Endothelial cell of umbilical vein (primary cell): ENCODE results near the gene OR52D1. TPM values are rescaled to one million over a fixed set of nuclear protein-coding genes. Genes with fewer than 3 reads are reported as not detected.

Experiments
- BruUV-seq: library from RNA; stranded (reverse); fragments of 400-500 nt; replicated peaks from 2 replicates; lab custom pipeline; 2021; lab: Mats Ljungman, UMichigan
- CTCF ChIA-PET: fragments of 300-600, 350-600 bp; sonication (Branson Sonifier 250); formaldehyde crosslinking; loops from one replicate; lab custom pipeline; 2021; ENCODE audit warnings: antibody characterized with exemption, inconsistent platforms; lab: Charles Lee
- POLR2A ChIA-PET: fragments of 300-600, 350-600 bp; sonication (Branson Sonifier 250); formaldehyde crosslinking; loops from one replicate; lab custom pipeline; 2021; ENCODE audit warnings: antibody characterized with exemption, inconsistent platforms; lab: Charles Lee
- DNase-seq: peaks from one replicate; pipeline ENCODE4 v3.0.0-alpha.2; 2011; ENCODE audit warnings: low read depth, low spot score
- FAIRE-seq: peaks from 2 replicates; lab custom pipeline; 2011; peaks lifted over from hg19 to GRCh38; lab: Jason Lieb, UNC
- H2AFZ ChIP-seq: 2 replicates; pipeline ENCODE4 v1.6.0; 2012; ENCODE audit warnings: low read depth, low read length, control low read depth, inconsistent platforms
- H3K27ac ChIP-seq: 2 replicates; pipeline ENCODE4 v1.5.1; 2011; ENCODE audit warnings: low read depth, mild to moderate bottlenecking, control low read depth, low read length, moderate library complexity; ENCODE audit not compliant: insufficient read depth
- H3K27me3 ChIP-seq, 2 experiments: 2 replicates each; pipeline versions ENCODE4 v1.6.0 to v1.6.1; 2011; ENCODE audit warnings: low read length in 2 of 2, mixed read lengths in 1 of 2; ENCODE audit not compliant: control insufficient read depth in 2 of 2, insufficient read depth in 2 of 2
- H3K36me3 ChIP-seq, 2 experiments: 2 replicates in 1 of 2; 3 replicates in 1 of 2; pipeline ENCODE4 v1.5.1; 2011; ENCODE audit warnings: low read length in 2 of 2, mild to moderate bottlenecking in 1 of 2, moderate library complexity in 1 of 2; ENCODE audit not compliant: control insufficient read depth in 2 of 2, insufficient read depth in 2 of 2; ENCODE audit errors: extremely low read depth in 1 of 2
- H3K4me1 ChIP-seq: 3 replicates; pipeline ENCODE4 v1.5.1; 2011; ENCODE audit warnings: mild to moderate bottlenecking, low read length; ENCODE audit not compliant: control insufficient read depth, insufficient read depth; ENCODE audit errors: extremely low read depth
- H3K4me2 ChIP-seq: 2 replicates; pipeline ENCODE4 v1.6.1; 2011; ENCODE audit warnings: low read length, control low read depth, mixed read lengths; ENCODE audit not compliant: insufficient read depth
- H3K4me3 ChIP-seq, 3 experiments: fragments of 200-600 bp in 1 of 3; sonication (generic), shearing (Covaris generic) in 1 of 3; replicated peaks in 1 of 3; 2 replicates each; pipeline ENCODE4 v1.5.1; 2011 to 2016; ENCODE audit warnings: control low read depth in 3 of 3, low read length in 3 of 3, mild to moderate bottlenecking in 2 of 3, inconsistent platforms in 1 of 3, low read depth in 1 of 3, moderate library complexity in 1 of 3; ENCODE audit not compliant: insufficient read depth in 1 of 3
- H3K79me2 ChIP-seq: 2 replicates; pipeline ENCODE4 v1.6.0; 2012; ENCODE audit warnings: low read length, inconsistent platforms; ENCODE audit not compliant: control insufficient read depth, insufficient read depth
- H3K9ac ChIP-seq: replicated peaks from 2 replicates; pipeline ENCODE3; 2011; ENCODE audit warnings: low read length, control low read depth; ENCODE audit not compliant: insufficient read depth; ENCODE audit errors: extremely low read depth
- H3K9me1 ChIP-seq: replicated peaks from 3 replicates; pipeline ENCODE4 v1.6.0; 2011; ENCODE audit warnings: mild to moderate bottlenecking, low read length; ENCODE audit not compliant: control insufficient read depth, insufficient read depth; ENCODE audit errors: extremely low read depth
- H3K9me3 ChIP-seq: replicated peaks from 2 replicates; pipeline ENCODE4 v1.5.1; 2012; ENCODE audit warnings: low read length, inconsistent platforms; ENCODE audit not compliant: control insufficient read depth, insufficient read depth
- H4K20me1 ChIP-seq: replicated peaks from 2 replicates; pipeline ENCODE3; 2011; ENCODE audit warnings: mild to moderate bottlenecking, low read length; ENCODE audit not compliant: control insufficient read depth, insufficient read depth; ENCODE audit errors: extremely low read depth
- CTCF ChIP-seq, 2 donors: IDR thresholded peaks; 1 replicate in 1 of 2; 2 replicates in 1 of 2; pipeline ENCODE4 v1.5.1; 2011; ENCODE audit warnings: low read length in 2 of 2, mild to moderate bottlenecking in 2 of 2, moderate library complexity in 2 of 2, control low read depth in 1 of 2, inconsistent platforms in 1 of 2, low read depth in 1 of 2; ENCODE audit not compliant: insufficient read depth in 1 of 2; ENCODE audit errors: extremely low read depth in 1 of 2
- EZH2 ChIP-seq: IDR thresholded peaks from 2 replicates; pipeline ENCODE4 v1.6.1; 2012; ENCODE audit warnings: borderline replicate concordance, low read depth, mild to moderate bottlenecking, moderate library complexity, low read length, inconsistent platforms; ENCODE audit not compliant: severe bottlenecking
- FOS ChIP-seq: IDR thresholded peaks from 2 replicates; pipeline ENCODE4 v1.6.1; 2011; ENCODE audit warnings: mild to moderate bottlenecking, low read length, moderate library complexity, borderline replicate concordance; ENCODE audit not compliant: insufficient read depth
- GATA2 ChIP-seq: IDR thresholded peaks from 2 replicates; pipeline ENCODE4 v1.7.0; 2011; ENCODE audit warnings: low read depth, mild to moderate bottlenecking, moderate library complexity, mixed read lengths, low read length; ENCODE audit not compliant: insufficient read length, insufficient read depth
- JUN ChIP-seq: IDR thresholded peaks from 2 replicates; pipeline ENCODE4 v1.6.1; 2011; ENCODE audit warnings: borderline replicate concordance, low read depth; ENCODE audit not compliant: insufficient read length, insufficient read depth
- MAX ChIP-seq: IDR thresholded peaks from 2 replicates; pipeline ENCODE4 v1.6.1; 2011; ENCODE audit not compliant: insufficient read depth, insufficient read length
- MYC ChIP-seq: IDR thresholded peaks from one replicate; pipeline ENCODE4 v1.6.1; 2011; ENCODE audit warnings: mild to moderate bottlenecking, low read depth, low read length
- POLR2A ChIP-seq: IDR thresholded peaks from 2 replicates; pipeline ENCODE4 v1.6.1; 2012; ENCODE audit warnings: low read depth, mild to moderate bottlenecking, control low read depth, low read length
- POLR2AphosphoS5 ChIP-seq: IDR thresholded peaks from 2 replicates; pipeline ENCODE4 v1.6.1; 2012; ENCODE audit warnings: low read depth, mild to moderate bottlenecking, control low read depth, low read length, moderate library complexity; ENCODE audit not compliant: insufficient read depth
- dilution Hi-C: fragments of 300-500 bp; cut with MboI; formaldehyde crosslinking; loops from one replicate; pipeline ENCODE4 v1.15.0; 2019; ENCODE audit warnings: low sequenced_read_pairs; ENCODE audit not compliant: extremely low pct_ligation_motif_present
- intact Hi-C: fragments of 100-400 bp; cut with micrococcal nuclease; formaldehyde crosslinking; loops from one replicate; pipeline ENCODE4 v1.10.0; 2022
- polyA plus RNA-seq, 4 experiments: library from polyadenylated mRNA; depleted of rRNA in 3 of 4; stranded (reverse) in 3 of 4; unstranded in 1 of 4; fragments of >200 nt; gene quantifications; 2 replicates each; pipeline versions ENCODE4 v1.2.1 to v1.2.3, GENCODE V29; 2011 to 2012; ENCODE audit warnings: missing spikeins in 1 of 4
- total RNA-seq: library from RNA; stranded (reverse); gene quantifications from 2 replicates; pipeline ENCODE4 v1.2.3, GENCODE V29; 2021

OR52D1 gene
- total and polyA plus RNA-seq, 2 donors (not counting 3 experiments of a cell fraction or from before 2014, with no cell fraction given), result not detected

GRCh38 chr11:5489576-5490357, 1.3 kb downstream of the OR52D1 start:
- no peak overlapping the region for H3K27ac ChIP-seq
- no peaks in the 10 kb centered on the region for H3K4me1 ChIP-seq
- intact Hi-C loops, result no loop called here
- no peaks in the 10 kb centered on the region for H4K20me1 ChIP-seq
- no TSS peak for BruUV-seq
- FAIRE-seq (no peak), DNase-seq (no peak)
- no peak overlapping the region for H3K4me2 ChIP-seq
- TF ChIP-seq GATA2, result no peak
- H2AFZ ChIP-seq, result no peak overlapping the region
- peaks cover 0 to 2% of the 10 kb centered on the region in 2 experiments for H3K27me3 ChIP-seq
- H3K79me2 ChIP-seq, result no peaks in the 10 kb centered on the region
- H3K9ac ChIP-seq, result no peak overlapping the region
- dilution Hi-C loops, result no loop called here
- no peaks in the 10 kb centered on the region for H3K36me3 ChIP-seq
- no peak overlapping the region for H3K4me3 ChIP-seq
- CTCF ChIA-PET, result no interaction called here
- no peaks in the 10 kb centered on the region for H3K9me3 ChIP-seq
- POLR2A ChIA-PET, result no interaction called here
- no peaks in the 10 kb centered on the region for H3K9me1 ChIP-seq

- Histone ChIP-seq H2AFZ (no peak overlapping the region), H3K9ac (no peak overlapping the region), H3K36me3 (no peaks in the 10 kb centered on the region), H3K4me3 (no peak overlapping the region), H3K9me3 (no peaks in the 10 kb centered on the region), H3K79me2 (no peaks in the 10 kb centered on the region), H3K27me3 (peaks cover 0 to 1% of the 10 kb centered on the region in 2 experiments), H3K4me2 (no peak overlapping the region), H4K20me1 (no peaks in the 10 kb centered on the region), H3K9me1 (no peaks in the 10 kb centered on the region), H3K27ac (no peak overlapping the region), H3K4me1 (no peaks in the 10 kb centered on the region)
- ChIA-PET CTCF (no interaction called here), POLR2A (no interaction called here)
- dilution Hi-C loops (no loop called here), intact Hi-C loops (no loop called here)
- TF ChIP-seq POLR2A (no peak), GATA2 (no peak), MAX (no peak), FOS (no peak), MYC (no peak), POLR2AphosphoS5 (no peak), EZH2 (no peak), JUN (no peak), CTCF (IDR thresholded peaks at IDR 0.05; ENCODE audit: extremely low read depth in 1 of 2, insufficient read depth in 1 of 2, low read depth in 1 of 2, low read length in 2 of 2) (no peak)
- DNase-seq (no peak), FAIRE-seq (no peak)
- BruUV-seq, result no TSS peak
These were observed 11.2 kb downstream of the OR52D1 start for GRCh38 chr11:5499671-5500070.
